ENCODE data around the gene ZNF638. TPM values are rescaled to one million over a fixed set of nuclear protein-coding genes. Genes with fewer than 3 reads are reported as not detected.
A peak's percentile ranks its signal among the peaks of the same experiment; 100 is the strongest.
"Not testable (repeated sequence)": the region's sequence is repeated elsewhere in the genome, so short reads cannot be mapped to it uniquely, and the experiment has no call there.

Gene ZNF638
- total RNA-seq, 1 donor from 2014 or later = 211 TPM

DNA sequence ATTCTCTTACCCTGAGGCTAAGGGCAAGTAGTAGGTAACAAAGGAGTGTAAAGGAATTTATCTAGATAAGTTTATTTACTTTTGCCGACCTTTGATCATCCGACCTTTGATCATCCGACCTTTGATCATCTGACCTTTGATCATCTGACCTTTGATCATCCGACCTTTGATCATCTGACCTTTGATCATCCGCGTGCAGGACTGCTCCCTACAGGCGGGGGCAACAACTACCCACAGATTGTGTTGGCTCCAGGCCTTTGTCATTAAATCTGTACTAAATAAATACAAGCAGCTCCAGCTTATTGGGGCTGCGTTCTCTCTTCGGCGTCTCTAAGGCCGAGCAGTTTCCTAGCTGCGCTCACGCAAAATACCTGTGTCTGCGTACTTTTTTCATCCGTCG is 56.6 kb downstream of the ZNF638 start:
- ATAC-seq = no peak
- intact Hi-C loops (cut with DNase I) = no loop called here
- DNase-seq (ENCODE audit: low spot score) = no peak

DNA sequence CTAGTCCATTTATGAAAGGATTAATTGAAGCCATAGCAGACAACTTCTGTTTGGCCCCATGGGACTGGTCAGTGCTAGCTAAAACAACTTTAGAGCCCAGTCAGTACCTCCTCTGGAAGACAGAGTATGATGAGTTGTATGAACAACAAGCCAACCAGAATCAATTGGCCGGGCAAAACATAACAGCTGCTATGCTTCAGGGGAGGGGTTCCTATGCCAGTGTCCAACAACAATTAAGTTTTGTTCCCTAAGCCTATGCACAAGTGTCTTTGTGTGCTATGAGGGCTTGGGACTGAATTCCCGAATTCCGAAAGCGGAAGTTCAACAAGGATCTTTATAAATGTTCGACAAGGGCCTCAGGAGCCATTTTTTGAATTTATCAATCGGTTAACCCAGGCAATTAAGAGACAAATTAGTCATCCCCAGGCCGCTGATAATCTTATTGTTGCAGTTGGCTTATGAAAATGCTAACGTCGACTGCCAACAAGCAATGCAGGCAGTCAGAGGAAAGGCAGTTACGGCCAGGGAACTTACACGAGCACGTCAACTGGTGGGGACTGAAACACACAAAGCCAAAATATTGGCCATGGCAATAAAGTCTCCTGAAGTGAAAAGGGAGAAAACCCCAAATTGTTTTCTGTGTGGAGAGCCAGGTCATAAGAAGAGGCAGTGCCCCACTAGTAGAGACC is 57.9 kb downstream of the ZNF638 start:
- intact Hi-C loops (cut with DNase I) = no loop called here
- ATAC-seq = peak; percentile 39
- DNase-seq (ENCODE audit: low spot score) = no peak

DNA sequence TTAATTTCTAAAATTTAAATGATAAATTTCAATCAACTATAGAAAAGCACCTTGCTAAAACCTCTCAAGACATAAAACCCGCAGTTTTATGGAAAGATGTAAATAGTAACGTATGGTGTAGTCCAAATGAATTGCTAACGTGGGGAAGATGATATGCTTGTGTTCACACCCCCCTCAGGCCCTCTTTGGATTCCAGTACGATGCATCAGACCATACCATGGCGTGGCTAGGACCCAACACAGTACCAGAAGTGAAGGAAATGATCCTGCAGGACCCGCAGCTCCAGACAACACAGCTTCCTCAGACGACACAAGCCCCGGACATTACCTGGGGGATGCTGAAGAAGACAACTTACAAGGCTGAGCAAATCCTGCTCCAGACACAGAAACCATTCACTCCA is 61.6 kb downstream of the ZNF638 start:
- DNase-seq (ENCODE audit: low spot score) = no peak
- ATAC-seq = no peak
- intact Hi-C loops (cut with DNase I) = no loop called here

DNA sequence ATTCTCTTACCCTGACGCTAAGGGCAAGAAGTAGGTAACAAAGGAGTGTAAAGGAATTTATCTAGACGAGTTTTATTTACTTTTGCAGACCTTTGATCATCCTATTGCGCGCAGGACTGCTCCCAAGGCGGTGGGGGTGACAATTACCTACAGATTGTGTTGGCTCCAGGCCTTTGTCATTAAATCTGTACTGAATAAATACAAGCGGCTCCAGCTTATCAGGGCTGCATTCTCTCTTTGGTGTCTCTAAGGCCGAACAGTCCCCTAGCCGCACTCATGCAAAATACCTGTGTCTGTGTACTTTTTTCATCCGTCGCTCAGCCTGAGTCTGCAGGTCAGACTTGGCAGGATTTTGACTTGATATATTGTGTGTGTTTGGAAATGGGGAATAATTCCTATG is 63.9 kb downstream of the ZNF638 start:
- ATAC-seq (no peak), DNase-seq (ENCODE audit: low spot score) (no peak)
- intact Hi-C loops (cut with DNase I) = no loop called here

DNA sequence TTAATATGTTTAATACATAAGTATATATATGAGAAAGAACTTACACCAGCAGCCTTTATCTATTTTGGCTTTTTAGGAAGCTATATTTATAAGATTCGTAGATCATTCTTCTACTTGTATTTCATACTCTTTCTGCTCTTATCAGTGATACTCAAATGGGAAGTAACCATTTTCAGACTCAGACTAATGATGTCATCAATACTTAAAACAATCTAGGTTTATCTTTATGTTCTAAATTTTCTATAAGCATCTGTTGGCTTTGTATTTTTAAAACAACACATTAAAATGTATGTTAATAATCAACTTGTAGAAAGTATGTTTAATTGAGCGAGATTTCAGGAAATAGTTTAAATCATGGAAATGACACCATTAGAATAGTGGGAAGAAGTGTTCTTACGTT is 70.8 kb downstream of the ZNF638 start:
- DNase-seq (ENCODE audit: low spot score) = no peak

DNA sequence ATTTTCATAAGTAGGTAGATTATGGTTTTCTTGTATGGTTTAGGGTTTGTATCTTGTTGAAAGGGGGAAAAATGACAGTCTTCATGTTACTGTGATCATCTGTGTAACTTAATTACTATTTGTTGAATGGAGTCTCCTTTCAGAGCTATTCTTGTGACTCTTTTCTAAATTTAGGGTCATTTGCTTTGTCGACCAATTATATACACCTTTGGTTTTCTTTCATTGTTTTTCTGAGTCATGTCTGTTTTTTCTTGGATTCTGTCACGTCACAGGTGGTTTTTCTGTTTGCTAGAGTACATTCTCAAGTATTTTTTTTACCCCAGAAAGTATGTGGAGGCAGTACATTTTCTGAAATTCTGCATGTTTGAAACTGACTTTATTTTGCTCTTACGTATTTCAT is 78.0 kb downstream of the ZNF638 start:
- DNase-seq (ENCODE audit: low spot score) (no peak), ATAC-seq (no peak)
- intact Hi-C loops (cut with DNase I) = no loop called here

More for the DNA sequence above, 70.8 kb downstream of the ZNF638 start:
- intact Hi-C loops (cut with DNase I) = no loop called here
- no peak for ATAC-seq

DNA sequence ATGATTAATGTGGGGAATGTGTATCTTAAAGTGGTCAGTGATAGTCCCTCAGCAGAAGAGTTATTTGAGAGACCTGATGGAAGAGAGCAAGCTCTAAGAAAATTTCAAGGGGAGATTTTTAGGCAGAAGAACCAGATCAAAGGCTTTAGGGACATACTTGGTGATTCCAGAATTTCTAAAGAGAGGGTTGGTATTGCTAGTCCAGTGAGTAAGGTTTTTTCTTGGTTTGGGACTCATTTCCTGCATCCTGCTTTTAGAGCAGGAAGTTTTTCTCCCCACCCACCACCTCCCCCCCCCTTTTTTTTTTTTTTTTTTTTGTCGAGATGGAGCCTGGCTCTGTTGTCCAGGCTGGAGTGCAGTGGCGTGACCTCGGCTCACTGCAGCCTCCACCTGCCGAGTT is 79.1 kb downstream of the ZNF638 start:
- intact Hi-C loops (cut with DNase I) = no loop called here
- DNase-seq (ENCODE audit: low spot score) (no peak), ATAC-seq (no peak)

DNA sequence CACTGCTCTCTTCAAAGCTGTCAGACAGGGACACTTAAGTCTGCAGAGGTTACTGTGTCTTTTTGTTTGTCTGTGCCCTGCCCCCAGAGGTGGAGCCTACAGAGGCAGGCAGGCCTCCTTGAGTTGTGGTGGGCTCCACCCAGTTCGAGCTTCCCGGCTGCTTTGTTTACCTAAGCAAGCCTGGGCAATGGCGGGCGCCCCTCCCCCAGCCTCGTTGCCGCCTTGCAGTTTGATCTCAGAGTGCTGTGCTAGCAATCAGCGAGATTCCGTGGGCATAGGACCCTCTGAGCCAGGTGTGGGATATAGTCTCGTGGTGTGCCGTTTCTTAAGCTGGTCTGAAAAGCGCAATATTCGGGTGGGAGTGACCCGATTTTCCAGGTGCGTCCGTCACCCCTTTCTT is 85.3 kb downstream of the ZNF638 start:
- ATAC-seq; DNase-seq (ENCODE audit: low spot score); intact Hi-C loops (cut with DNase I): not testable (repeated sequence)

DNA sequence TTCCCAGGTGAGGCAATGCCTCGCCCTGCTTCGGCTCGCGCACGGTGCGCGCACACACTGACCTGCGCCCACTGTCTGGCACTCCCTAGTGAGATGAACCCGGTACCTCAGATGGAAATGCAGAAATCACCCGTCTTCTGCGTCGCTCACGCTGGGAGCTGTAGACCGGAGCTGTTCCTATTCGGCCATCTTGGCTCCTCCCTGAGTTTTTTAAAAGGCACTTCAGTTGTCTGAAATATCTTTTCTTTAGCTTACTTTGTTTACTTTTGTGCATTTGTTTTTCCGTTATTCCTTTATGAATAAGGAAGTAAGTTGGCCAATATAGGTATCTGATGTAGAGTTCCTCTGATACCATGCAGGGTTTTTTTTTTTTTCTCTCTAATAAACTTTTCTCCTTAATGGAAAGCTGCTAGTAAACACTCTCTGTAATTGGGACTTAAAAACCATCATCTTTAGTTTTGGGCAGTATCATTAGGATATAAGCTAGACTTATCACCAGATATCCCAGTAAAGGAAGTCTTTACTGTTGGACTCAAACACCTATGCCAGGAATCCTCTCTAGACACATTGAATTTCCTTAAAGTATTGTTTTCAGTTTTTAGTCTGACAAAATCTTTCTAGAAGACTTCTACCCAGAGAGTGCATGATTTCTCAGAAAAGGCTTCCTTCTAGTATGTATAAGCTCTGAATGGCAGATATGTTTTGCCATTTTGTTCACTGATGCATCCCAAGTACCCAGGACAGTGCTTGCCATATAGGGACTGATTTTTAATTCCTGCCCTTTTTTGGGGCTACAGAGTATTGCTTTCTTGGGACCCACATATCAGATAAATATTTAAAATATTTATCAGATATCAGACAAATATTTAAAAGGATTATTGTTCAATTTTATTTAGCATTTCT is 86.0 kb downstream of the ZNF638 start:
- intact Hi-C loops (cut with DNase I) = no loop called here
- ATAC-seq (no peak), DNase-seq (ENCODE audit: low spot score) (no peak)

DNA sequence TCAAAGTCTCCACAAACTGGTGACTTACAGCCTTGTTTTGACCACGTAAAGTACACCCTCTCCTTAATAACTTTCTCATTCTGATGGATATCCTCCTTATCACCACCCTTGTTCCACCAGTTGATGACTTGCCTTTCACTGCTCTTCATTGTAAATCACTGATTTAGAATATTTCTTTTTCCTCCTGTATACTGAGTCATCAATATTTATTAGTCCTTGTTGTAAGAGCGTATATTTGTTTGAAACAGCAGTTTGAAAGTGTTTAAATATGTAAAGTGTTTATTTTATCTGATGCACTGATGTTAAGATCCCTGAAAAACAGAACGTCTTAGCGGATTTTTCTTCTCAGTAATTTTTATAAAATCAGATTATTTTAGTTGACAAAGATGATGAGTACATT is 87.6 kb downstream of the ZNF638 start:
- ATAC-seq (no peak), DNase-seq (ENCODE audit: low spot score) (no peak)
- intact Hi-C loops (cut with DNase I) = no loop called here

DNA sequence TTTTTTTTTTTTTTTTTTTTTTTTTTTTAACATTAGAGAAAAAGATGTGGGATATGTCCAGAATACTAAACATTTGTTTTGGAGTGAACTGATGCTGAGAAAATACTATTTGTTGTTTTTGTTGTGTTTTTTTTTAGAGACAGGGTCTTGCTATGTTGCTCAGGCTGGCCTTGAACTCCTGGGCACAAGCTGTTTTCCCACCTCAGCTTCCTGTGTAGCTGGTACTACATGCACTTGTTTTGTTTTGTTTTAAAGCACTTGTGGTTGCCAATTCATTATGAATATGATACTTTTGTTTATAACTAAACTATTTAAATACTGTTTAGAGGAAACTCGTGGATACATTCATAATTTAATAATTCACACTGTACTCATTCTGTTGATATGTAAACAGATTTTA is 88.4 kb downstream of the ZNF638 start:
- no peak for DNase-seq (ENCODE audit: low spot score)
- no peak for ATAC-seq
- intact Hi-C loops (cut with DNase I) = no loop called here

DNA sequence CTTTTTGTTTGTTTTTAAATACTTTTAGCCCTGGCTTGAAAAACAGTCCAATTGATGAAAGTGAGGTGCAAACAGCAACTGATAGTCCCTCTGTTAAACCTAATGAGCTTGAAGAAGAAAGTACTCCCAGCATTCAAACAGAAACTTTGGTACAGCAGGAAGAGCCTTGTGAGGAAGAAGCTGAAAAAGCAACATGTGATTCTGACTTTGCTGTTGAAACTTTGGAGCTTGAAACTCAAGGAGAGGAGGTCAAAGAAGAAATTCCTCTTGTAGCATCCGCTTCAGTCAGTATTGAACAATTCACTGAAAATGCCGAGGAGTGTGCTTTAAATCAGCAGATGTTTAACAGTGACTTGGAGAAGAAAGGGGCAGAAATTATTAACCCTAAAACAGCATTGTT is 91.2 kb downstream of the ZNF638 start:
- DNase-seq (ENCODE audit: low spot score) = no peak
- ATAC-seq = no peak
- intact Hi-C loops (cut with DNase I) = no loop called here

DNA sequence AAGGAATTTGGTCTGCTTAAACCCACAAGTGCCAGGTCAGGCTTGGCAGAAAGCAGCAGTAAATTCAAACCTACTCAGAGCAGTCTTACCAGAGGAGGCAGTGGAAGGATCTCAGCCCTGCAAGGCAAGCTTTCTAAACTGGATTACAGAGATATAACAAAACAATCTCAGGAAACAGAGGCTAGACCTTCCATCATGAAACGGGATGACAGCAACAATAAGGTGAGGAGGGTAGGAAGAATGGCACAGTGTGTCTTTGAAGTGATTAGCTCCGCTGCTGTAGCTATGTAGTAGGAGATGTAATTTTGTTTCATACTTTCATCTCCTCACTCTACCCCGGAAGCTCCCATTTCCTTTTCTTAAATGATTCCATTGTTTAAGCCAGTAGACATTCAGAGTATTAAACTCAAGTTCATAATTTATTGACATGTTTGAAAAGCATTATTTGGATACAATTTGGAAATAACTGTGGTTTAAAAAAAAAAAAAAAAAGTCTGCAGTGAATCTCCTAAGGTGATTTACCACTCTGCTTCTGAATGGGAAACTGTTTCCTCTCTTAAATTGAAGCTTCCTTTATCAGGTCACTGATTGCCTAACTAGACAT is 92.3 kb downstream of the ZNF638 start:
- intact Hi-C loops (cut with DNase I) = no loop called here
- ATAC-seq = no peak
- DNase-seq (ENCODE audit: low spot score) = no peak

DNA sequence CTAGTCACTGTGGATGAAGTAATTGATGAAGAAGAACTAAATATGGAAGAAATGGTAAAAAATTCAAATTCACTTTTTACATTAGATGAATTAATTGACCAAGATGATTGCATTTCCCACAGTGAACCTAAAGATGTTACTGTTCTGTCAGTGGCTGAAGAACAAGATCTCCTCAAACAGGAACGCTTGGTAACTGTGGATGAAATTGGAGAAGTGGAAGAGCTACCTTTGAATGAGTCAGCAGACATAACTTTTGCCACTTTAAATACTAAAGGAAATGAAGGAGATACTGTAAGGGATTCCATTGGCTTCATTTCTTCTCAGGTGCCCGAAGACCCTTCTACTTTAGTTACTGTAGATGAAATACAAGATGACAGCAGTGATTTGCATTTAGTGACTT is 95.1 kb downstream of the ZNF638 start:
- ATAC-seq = no peak
- intact Hi-C loops (cut with DNase I) = no loop called here
- DNase-seq (ENCODE audit: low spot score) = no peak

DNA sequence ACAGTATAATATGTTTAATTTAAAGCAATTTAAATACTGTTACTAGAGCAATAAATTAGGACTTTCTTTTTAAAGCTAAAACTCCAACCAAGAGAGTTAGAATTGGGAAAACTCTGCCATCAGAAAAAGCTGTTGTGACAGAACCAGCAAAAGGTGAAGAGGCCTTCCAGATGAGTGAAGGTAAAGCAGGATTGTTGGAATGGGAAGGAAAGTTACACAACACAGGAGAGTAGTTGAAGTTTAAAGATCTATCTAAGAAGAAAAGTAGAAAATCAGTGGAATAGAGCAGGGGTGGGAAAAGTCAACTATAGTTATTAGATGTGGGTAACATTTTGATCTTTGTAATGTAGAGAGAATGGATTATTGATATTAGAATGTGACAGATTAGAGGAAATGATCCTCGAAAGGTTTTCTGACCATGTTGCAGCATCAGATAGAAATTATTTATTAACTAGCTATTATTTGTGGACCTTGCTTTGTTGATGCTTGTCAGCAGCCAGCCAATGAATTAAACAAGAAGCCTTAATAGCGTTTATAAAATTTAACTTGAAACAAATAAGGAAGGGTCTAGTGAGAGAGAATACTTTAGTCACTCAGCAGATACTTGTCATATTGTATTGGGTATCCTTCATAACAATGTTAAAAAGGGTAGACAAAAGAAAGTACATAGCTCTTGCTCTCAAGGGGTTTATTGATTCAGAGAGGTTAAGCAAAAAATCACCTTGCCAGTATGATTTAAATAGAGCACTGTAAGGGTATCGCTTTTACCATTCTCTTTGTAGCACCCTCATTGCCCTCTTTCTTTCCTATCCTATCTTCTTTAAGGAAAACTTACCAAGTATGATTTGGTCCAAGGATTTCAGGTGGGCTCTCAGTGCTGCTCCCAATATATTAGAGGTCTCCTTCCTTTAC is 97.1 kb downstream of the ZNF638 start:
- intact Hi-C loops (cut with DNase I) = no loop called here
- ATAC-seq (no peak), DNase-seq (ENCODE audit: low spot score) (no peak)

DNA sequence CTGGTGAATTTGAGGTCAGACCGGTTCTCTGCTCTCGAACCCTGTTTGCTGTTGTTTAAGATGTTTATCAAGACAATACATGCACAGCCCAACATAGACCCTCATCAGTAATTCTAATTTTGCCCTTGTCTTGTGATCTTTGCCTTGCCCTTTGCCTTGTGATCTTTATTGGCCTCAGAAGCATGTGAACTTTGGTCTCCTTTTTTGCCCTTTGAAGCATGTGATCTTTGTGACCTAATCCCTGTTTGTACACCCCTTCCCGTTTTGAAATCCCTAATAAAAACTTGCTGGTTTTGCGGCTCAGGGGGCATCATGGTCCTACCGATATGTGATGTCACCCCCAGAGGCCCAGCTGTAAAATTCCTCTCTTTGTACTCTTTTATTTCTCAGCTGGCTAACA is 113.6 kb downstream of the ZNF638 start:
- ATAC-seq; intact Hi-C loops (cut with DNase I); DNase-seq (ENCODE audit: low spot score): not testable (repeated sequence)

DNA sequence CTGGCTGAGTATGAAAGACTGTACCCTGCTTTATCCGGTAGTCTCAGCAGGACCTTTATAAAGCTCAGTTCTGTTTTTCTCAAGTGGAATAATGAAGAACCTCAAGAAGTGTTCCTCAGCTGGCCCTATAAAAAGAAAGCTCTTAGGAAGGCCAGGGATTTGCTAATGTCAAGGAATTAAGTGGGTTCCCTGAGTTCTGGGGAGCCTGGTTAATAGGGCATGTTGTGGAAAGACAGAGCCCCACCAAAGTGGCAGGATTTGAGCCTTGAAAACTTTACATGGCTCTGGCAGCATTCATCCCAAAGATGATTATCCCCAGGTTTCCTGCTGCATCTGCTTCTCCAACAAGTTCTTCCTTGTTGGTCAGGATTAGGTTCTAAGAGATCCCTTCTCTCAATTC is 114.9 kb downstream of the ZNF638 start:
- intact Hi-C loops (cut with DNase I) = no loop called here
- ATAC-seq (no peak), DNase-seq (ENCODE audit: low spot score) (no peak)

DNA sequence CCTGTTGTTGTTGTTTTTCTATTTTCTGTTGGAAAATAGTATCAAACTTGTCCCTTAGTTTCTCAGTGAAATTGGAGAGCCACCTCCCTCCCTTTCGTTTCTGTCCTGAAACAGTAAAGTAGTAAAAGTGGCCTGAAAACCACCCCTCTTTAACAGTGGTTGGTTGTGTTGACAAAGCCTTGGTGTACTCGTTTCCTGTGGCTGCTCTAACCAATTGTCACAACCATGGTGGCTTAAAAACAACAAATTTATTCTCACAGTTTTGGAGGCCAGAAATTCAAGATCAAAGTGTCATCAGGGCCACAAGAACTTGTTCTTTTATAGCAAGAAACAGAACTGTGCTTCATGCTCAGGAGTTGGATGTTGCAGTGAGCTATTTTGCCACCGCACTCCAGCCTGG is 117.8 kb downstream of the ZNF638 start:
- intact Hi-C loops (cut with DNase I) = no loop called here
- no peak for ATAC-seq
- no peak for DNase-seq (ENCODE audit: low spot score)

DNA sequence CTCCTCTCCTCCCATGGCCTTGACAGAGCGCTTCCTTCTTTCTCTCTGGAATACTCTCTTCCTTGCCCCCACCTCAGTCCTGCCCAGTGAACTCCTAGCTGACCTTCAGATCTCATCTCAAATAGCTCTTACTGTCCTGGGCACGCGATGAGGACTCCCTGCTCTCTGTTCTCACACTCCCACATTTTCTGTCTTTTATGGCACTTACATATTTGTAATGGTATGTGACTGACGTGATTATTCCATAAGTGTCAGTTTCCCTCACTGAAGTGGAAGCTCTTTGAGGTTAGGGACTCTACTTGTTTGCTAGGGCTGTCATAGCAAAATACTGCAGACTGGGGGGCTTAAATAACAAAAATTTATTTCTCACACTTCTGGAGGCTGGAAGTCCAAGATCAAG is 120.1 kb downstream of the ZNF638 start:
- ATAC-seq = no peak
- no peak for DNase-seq (ENCODE audit: low spot score)
- intact Hi-C loops (cut with DNase I) = no loop called here

Measured in sciatic nerve (tissue), 2 donors.